ENCODE data around the gene SETD7. TPM values are rescaled to one million over a fixed set of nuclear protein-coding genes. Genes with fewer than 3 reads are reported as not detected.
"Not testable (repeated sequence)": the region's sequence is repeated elsewhere in the genome, so short reads cannot be mapped to it uniquely, and the experiment has no call there.

SETD7 gene
- total RNA-seq, 2 experiments from 2014 or later: 23.1 to 23.5 TPM

DNA sequence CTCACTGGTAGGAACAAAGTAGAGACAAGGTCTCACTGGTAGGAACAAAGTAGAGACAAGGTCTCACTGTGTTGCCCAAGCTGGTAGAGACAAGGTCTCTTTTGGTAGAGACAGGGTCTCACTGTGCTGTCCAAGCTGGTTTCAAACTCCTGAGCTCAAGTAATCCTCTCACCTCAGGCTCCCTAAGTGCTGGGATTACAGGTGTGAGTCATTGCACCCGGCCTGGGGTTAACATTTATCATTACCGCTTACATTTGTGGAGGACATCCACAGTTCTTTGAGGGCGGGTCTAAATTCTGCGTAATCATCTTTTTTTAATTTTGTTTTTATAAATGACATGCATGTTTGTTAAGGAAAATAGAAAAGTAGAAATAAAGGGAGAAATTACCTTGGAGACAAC is 90.1 kb downstream of the SETD7 start:
- intact Hi-C loops (cut with DNase I, micrococcal nuclease): no loop called here
- no peak overlapping the region for H3K4me3 Mint-ChIP-seq
- peaks cover 0 to 8% of the 10 kb centered on the region in 2 experiments for H3K9me3 ChIP-seq (ENCODE audit: control insufficient read depth in 1 of 2, insufficient read depth in 1 of 2, low read length in 2 of 2)
- CTCF ChIA-PET: interaction anchor here (1.0 kb wide), 1 partner anchor 10 kb away, joined by 3 read pairs; no protein-coding TSS in a partner anchor
- peaks cover 5% of the 10 kb centered on the region for H3K9me3 Mint-ChIP-seq
- no peaks in the 10 kb centered on the region for H3K27me3 ChIP-seq (ENCODE audit: control insufficient read depth in 1 of 2, insufficient read depth in 2 of 2, low read length in 2 of 2)
- no peak overlapping the region for H3K4me3 ChIP-seq (ENCODE audit: low read length)
- H3K27ac Mint-ChIP-seq: no peak overlapping the region
- no peaks in the 10 kb centered on the region for H3K27me3 Mint-ChIP-seq
- no peak overlapping the region for H3K27ac ChIP-seq (ENCODE audit: low read depth in 1 of 2, low read length in 2 of 2)
- H3K4me1 Mint-ChIP-seq (ENCODE audit: low read depth): peaks cover 26% of the 10 kb centered on the region
- peaks cover 12% of the 10 kb centered on the region for H3K36me3 ChIP-seq (ENCODE audit: insufficient read depth, low read length)
- POLR2A ChIA-PET: no interaction called here
- H3K4me1 ChIP-seq (ENCODE audit: insufficient read depth, low read length): peaks cover 9% of the 10 kb centered on the region
- TF ChIP-seq, protein P1, sequence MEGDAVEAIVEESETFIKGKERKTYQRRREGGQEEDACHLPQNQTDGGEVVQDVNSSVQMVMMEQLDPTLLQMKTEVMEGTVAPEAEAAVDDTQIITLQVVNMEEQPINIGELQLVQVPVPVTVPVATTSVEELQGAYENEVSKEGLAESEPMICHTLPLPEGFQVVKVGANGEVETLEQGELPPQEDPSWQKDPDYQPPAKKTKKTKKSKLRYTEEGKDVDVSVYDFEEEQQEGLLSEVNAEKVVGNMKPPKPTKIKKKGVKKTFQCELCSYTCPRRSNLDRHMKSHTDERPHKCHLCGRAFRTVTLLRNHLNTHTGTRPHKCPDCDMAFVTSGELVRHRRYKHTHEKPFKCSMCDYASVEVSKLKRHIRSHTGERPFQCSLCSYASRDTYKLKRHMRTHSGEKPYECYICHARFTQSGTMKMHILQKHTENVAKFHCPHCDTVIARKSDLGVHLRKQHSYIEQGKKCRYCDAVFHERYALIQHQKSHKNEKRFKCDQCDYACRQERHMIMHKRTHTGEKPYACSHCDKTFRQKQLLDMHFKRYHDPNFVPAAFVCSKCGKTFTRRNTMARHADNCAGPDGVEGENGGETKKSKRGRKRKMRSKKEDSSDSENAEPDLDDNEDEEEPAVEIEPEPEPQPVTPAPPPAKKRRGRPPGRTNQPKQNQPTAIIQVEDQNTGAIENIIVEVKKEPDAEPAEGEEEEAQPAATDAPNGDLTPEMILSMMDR (IDR thresholded peaks at IDR 0.05): no peak
- peaks cover 64% of the 10 kb centered on the region for H3K36me3 Mint-ChIP-seq (ENCODE audit: low read depth)
- ATAC-seq (ENCODE audit: poor library complexity) (no peak), DNase-seq (no peak)

DNA sequence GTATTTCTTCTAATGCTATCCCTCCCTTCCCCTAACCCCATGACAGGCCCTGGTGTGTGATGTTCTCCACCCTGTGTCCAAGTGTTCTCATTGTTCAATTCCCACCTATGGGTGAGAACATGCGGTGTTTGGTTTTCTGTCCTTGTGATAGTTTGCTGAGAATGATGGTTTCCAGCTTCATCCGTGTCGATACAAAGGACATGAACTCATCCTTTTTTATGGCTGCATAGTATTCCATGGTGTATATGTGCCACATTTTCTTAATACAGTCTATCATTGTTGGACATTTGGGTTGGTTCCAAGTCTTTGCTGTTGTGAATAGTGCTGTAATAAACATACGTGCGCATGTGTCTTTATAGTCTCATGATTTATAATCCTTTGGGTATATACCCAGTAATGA is 91.5 kb downstream of the SETD7 start:
- CTCF ChIA-PET; DNase-seq; H3K4me3 Mint-ChIP-seq; H3K27ac Mint-ChIP-seq; H3K27ac ChIP-seq (ENCODE audit: low read depth in 1 of 2, low read length in 2 of 2); ATAC-seq (ENCODE audit: poor library complexity); H3K27me3 ChIP-seq (ENCODE audit: control insufficient read depth in 1 of 2, insufficient read depth in 2 of 2, low read length in 2 of 2); intact Hi-C loops (cut with DNase I, micrococcal nuclease); H3K9me3 ChIP-seq (ENCODE audit: control insufficient read depth in 1 of 2, insufficient read depth in 1 of 2, low read length in 2 of 2); H3K9me3 Mint-ChIP-seq; H3K4me1 ChIP-seq (ENCODE audit: insufficient read depth, low read length); H3K27me3 Mint-ChIP-seq; POLR2A ChIA-PET; H3K4me3 ChIP-seq (ENCODE audit: low read length): not testable (repeated sequence)
- peaks cover 14% of the 10 kb centered on the region for H3K36me3 ChIP-seq (ENCODE audit: insufficient read depth, low read length)
- peaks cover 25% of the 10 kb centered on the region for H3K4me1 Mint-ChIP-seq (ENCODE audit: low read depth)
- peaks cover 62% of the 10 kb centered on the region for H3K36me3 Mint-ChIP-seq (ENCODE audit: low read depth)

DNA sequence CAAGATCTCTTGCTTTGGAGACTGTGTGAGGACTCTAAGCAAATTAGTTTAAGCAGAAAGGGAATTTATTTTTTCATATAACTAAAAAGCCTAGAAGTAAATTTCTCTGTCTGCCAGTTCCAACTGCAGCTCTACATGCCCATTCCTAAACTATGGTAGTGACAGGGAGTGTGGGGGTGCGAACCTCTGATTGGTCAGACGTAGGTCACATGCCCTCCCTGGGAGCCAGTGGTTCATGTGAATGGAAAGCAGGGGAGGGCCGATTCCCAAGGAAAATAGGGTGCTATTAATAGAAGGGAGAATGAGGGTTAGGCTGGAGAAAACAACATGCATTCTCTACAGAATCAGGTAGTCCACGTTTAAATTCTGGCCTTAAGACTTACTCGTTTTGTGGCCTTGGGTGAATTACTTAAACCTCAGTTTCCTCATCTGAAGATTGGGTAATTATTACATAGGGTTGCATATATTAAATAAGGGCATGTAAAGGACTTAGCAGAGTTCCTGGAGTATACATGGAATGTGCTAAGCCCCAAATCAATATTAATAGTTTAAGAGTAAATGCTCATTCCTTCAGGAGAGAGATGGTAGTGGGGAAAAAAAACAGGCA is 94.9 kb downstream of the SETD7 start:
- Mint-ChIP-seq H3K27ac (no peak overlapping the region), H3K4me1 (ENCODE audit: low read depth) (peaks cover 52% of the 10 kb centered on the region), H3K4me3 (no peak overlapping the region), H3K9me3 (no peaks in the 10 kb centered on the region), H3K36me3 (ENCODE audit: low read depth) (peaks cover 48% of the 10 kb centered on the region), H3K27me3 (no peaks in the 10 kb centered on the region)
- Histone ChIP-seq H3K4me1 (ENCODE audit: insufficient read depth, low read length) (peaks cover 5% of the 10 kb centered on the region), H3K36me3 (ENCODE audit: insufficient read depth, low read length) (peaks cover 17% of the 10 kb centered on the region), H3K4me3 (ENCODE audit: low read length) (no peak overlapping the region), H3K27ac (ENCODE audit: low read depth in 1 of 2, low read length in 2 of 2) (no peak overlapping the region), H3K27me3 (ENCODE audit: control insufficient read depth in 1 of 2, insufficient read depth in 2 of 2, low read length in 2 of 2) (no peaks in the 10 kb centered on the region), H3K9me3 (ENCODE audit: control insufficient read depth in 1 of 2, insufficient read depth in 1 of 2, low read length in 2 of 2) (no peaks in the 10 kb centered on the region)
- intact Hi-C loops (cut with DNase I, micrococcal nuclease): no loop called here
- DNase-seq: no peak
- ChIA-PET POLR2A (no interaction called here), CTCF (no interaction called here)
- TF ChIP-seq, protein P1 (IDR thresholded peaks at IDR 0.05): no peak
- ATAC-seq (ENCODE audit: poor library complexity): no peak

DNA sequence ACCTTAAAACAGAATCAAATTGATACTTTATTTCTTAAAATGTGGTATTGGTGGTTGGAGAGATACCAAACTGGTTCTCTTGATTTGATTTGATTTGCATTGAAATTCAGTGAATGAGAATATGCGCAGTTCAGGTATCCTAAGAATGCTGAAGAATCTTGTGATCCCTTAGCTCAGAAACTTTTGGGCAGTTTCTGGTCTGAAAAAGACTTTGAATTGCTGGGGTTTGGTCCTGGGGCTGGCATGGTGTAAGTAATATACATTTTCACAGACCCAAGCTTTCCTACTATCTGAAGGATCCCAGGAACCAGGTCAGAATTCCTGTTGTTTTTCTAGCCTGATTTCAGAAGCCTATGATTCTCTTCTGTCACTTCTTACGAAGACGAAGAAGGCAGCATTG is 95.5 kb downstream of the SETD7 start:
- ChIA-PET CTCF (no interaction called here), POLR2A (no interaction called here)
- no peak overlapping the region for H3K4me3 ChIP-seq (ENCODE audit: low read length)
- no peak overlapping the region for H3K27ac ChIP-seq (ENCODE audit: low read depth in 1 of 2, low read length in 2 of 2)
- ATAC-seq (ENCODE audit: poor library complexity) (no peak), DNase-seq (no peak)
- Mint-ChIP-seq H3K27me3 (no peaks in the 10 kb centered on the region), H3K27ac (no peak overlapping the region), H3K36me3 (ENCODE audit: low read depth) (peaks cover 48% of the 10 kb centered on the region), H3K4me1 (ENCODE audit: low read depth) (peaks cover 58% of the 10 kb centered on the region), H3K4me3 (no peak overlapping the region), H3K9me3 (no peaks in the 10 kb centered on the region)
- intact Hi-C loops (cut with DNase I, micrococcal nuclease): no loop called here
- no peaks in the 10 kb centered on the region for H3K9me3 ChIP-seq (ENCODE audit: control insufficient read depth in 1 of 2, insufficient read depth in 1 of 2, low read length in 2 of 2)
- TF ChIP-seq, protein P1 (IDR thresholded peaks at IDR 0.05): no peak
- H3K27me3 ChIP-seq (ENCODE audit: control insufficient read depth in 1 of 2, insufficient read depth in 2 of 2, low read length in 2 of 2): no peaks in the 10 kb centered on the region
- H3K36me3 ChIP-seq (ENCODE audit: insufficient read depth, low read length): peaks cover 17% of the 10 kb centered on the region
- peaks cover 11% of the 10 kb centered on the region for H3K4me1 ChIP-seq (ENCODE audit: insufficient read depth, low read length)

All from CD4-positive, alpha-beta T cell (primary cell).